DND-41 (cell line): ENCODE results near the gene WDR5.

Experiments used
- CTCF ChIP-seq: IDR thresholded peaks from 2 replicates; pipeline ENCODE4 v1.5.1; 2012; ENCODE audit warnings: borderline replicate concordance, low read length, moderate library complexity, mild to moderate bottlenecking; ENCODE audit not compliant: poor library complexity, severe bottlenecking; ENCODE audit errors: extremely low read depth
- EZH2 ChIP-seq: IDR thresholded peaks from 3 replicates; pipeline ENCODE4 v1.6.1; 2012; ENCODE audit warnings: borderline replicate concordance, low read depth, mild to moderate bottlenecking, moderate library complexity, low read length, inconsistent platforms; ENCODE audit not compliant: severe bottlenecking

DNA sequence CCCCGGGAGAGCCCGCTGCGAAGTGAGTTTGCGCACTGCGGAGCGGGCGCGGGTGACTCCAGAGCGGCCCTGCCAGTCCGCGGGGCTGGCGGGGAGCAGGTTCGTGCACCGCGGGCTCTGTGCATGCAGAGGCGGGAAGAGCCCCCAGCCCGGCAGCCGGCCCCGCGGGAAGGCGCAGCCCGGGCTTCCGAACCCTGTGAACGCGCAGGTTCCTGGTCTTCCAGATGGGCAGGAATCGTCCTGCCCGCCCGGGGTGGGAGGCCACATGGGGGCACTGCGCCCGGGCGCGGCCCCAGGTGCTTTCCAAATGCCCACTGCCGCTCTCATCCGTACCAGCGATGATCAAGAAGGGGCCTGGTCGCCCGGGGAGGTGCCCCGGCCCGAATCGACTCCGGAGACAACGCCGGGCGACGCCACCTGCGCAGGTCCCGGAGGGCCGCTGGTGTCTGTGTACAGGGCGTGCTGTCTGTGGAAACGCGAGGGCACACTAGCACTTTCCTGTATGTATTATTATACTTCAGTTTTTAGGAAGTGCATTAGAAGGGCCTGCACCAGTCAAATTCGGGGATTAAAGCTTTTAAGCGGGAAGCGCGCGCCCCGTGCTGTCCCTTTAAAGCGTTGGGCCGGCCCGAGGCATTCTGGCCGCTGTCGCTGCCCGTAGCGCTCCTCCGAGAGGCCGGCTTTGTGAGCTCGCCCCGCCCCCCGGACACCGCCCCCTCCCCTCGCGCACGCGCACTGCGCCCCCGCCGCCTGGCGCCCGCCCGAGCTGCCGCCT, at the start of gene WDR5:
- TF ChIP-seq CTCF (peak; percentile 37), EZH2 (no peak)
